Fibroblast of pulmonary artery (primary cell): ENCODE data around the gene MYMX.

Experiments used
- DNase-seq: peaks from one replicate; pipeline ENCODE4 v3.0.0-alpha.2; 2010; ENCODE audit warnings: low read depth
- H3K4me3 ChIP-seq: replicated peaks from 2 replicates; pipeline ENCODE4 v1.5.1; 2011; ENCODE audit warnings: low read depth, mild to moderate bottlenecking, control low read depth, low read length, moderate library complexity
- TF ChIP-seq, protein P1 (sequence below): IDR thresholded peaks from 2 replicates; pipeline ENCODE4 v1.5.1; 2011; ENCODE audit warnings: mild to moderate bottlenecking, control low read depth, low read length, inconsistent platforms; ENCODE audit errors: missing control alignments

The MYMX gene

GRCh38 chr6:44203955-44204354 is 12.8 kb upstream of the MYMX start:
- TF ChIP-seq, protein P1, sequence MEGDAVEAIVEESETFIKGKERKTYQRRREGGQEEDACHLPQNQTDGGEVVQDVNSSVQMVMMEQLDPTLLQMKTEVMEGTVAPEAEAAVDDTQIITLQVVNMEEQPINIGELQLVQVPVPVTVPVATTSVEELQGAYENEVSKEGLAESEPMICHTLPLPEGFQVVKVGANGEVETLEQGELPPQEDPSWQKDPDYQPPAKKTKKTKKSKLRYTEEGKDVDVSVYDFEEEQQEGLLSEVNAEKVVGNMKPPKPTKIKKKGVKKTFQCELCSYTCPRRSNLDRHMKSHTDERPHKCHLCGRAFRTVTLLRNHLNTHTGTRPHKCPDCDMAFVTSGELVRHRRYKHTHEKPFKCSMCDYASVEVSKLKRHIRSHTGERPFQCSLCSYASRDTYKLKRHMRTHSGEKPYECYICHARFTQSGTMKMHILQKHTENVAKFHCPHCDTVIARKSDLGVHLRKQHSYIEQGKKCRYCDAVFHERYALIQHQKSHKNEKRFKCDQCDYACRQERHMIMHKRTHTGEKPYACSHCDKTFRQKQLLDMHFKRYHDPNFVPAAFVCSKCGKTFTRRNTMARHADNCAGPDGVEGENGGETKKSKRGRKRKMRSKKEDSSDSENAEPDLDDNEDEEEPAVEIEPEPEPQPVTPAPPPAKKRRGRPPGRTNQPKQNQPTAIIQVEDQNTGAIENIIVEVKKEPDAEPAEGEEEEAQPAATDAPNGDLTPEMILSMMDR: no peak
- no peak overlapping the region for H3K4me3 ChIP-seq
- no peak for DNase-seq

- no peak overlapping the region for H3K4me3 ChIP-seq
- DNase-seq: no peak
- TF ChIP-seq, protein P1: no peak
Measured at GRCh38 chr6:44207966-44208365, 8.8 kb upstream of the MYMX start.

GRCh38 chr6:44211284-44211683 is 5.4 kb upstream of the MYMX start:
- TF ChIP-seq, protein P1: no peak
- DNase-seq: no peak
- H3K4me3 ChIP-seq: no peak overlapping the region

DNA sequence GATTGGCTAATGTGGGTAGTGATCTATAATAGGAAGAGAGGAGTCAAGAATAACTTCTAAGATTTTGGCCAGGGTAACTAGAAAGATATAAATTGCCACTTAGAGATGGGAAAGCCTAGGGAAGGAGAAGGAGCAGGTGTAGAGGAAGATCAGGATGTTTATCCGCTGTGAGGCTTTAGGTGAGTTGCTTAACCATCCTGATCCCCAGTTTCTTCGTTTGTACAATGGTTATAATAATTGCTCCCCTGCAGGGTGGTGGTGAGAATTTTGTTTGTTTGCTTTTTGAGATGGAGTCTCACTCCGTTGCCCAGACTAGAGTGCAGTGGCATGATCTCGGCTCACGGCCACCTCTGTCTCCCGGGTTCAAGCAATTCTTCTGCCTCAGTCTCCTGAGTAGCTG is 2.4 kb upstream of the MYMX start:
- DNase-seq: no peak
- H3K4me3 ChIP-seq: no peak overlapping the region
- TF ChIP-seq, protein P1: no peak

DNA sequence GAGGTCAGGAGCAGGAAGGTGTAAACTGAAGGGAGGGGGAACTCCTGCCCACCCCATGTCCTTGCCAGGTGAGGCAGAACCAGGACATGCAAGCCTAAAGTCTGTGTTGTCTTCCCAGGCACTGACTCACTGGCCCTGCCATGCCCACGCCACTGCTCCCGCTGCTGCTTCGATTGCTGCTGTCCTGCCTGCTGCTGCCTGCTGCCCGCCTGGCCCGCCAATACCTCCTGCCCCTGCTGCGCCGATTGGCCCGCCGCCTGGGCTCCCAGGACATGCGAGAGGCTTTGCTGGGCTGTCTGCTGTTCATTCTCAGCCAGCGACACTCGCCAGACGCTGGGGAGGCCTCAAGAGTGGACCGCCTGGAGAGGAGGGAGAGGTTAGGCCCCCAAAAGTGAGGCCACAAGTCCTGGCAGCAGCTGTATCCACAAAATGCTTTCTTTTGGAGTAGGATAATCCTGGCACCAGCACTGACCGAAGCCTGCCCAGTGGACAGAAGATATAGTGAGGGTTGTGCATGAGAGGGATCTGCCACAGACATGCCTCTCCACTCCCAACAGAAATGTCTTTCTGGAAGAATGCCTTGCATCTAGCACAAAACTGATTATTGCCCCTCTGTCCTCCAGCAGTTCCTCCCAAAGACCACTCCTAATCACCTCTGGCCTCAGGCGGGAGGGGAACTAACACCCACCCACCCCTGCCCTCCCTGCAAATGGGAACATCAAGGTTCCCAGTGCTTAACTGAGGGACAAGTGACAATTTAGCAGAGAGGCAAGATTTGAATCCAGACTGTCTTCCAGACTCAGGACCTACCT is 812 bp downstream of the MYMX start:
- H3K4me3 ChIP-seq: no peak overlapping the region
- TF ChIP-seq, protein P1: no peak
- DNase-seq: no peak

- TF ChIP-seq, protein P1: no peak
- H3K4me3 ChIP-seq: peak overlapping the region; percentile 44
- DNase-seq: peak; percentile 58
Measured at GRCh38 chr6:44219053-44219814, 2.5 kb downstream of the MYMX start.
